Osteocyte (in vitro differentiated cells): ENCODE data around the gene SPTBN4. TPM values are rescaled to one million over a fixed set of nuclear protein-coding genes. Genes with fewer than 3 reads are reported as not detected.

Experiments used
- DNase-seq: peaks from one replicate; pipeline ENCODE4 v3.0.0; 2021; ENCODE audit warnings: mixed read lengths; ENCODE audit not compliant: unreplicated experiment; ENCODE audit errors: extremely low spot score
- H3K27ac Mint-ChIP-seq: one replicate; pipeline ENCODE4 v1.8.0; 2021; ENCODE audit warnings: mild to moderate bottlenecking, mixed read lengths; ENCODE audit not compliant: unreplicated experiment
- H3K27me3 Mint-ChIP-seq: one replicate; pipeline ENCODE4 v1.8.0; 2021; ENCODE audit warnings: mixed read lengths; ENCODE audit not compliant: unreplicated experiment
- H3K36me3 Mint-ChIP-seq: one replicate; pipeline ENCODE4 v1.8.0; 2021; ENCODE audit warnings: mixed read lengths; ENCODE audit not compliant: unreplicated experiment
- H3K4me1 Mint-ChIP-seq: one replicate; pipeline ENCODE4 v1.8.0; 2021; ENCODE audit warnings: mixed read lengths; ENCODE audit not compliant: unreplicated experiment
- H3K4me3 Mint-ChIP-seq: one replicate; pipeline ENCODE4 v1.8.0; 2021; ENCODE audit warnings: mild to moderate bottlenecking, moderate library complexity, mixed read lengths; ENCODE audit not compliant: unreplicated experiment
- H3K9me3 Mint-ChIP-seq: one replicate; pipeline ENCODE4 v1.8.0; 2021; ENCODE audit warnings: mixed read lengths; ENCODE audit not compliant: unreplicated experiment
- total RNA-seq: library from RNA; stranded (reverse); gene quantifications from 2 replicates; pipeline ENCODE4 v1.2.1, GENCODE V29; 2021
- TF ChIP-seq, protein P1 (sequence below): fragments of 200-600 bp; sonication (generic); IDR thresholded peaks from 2 replicates; pipeline ENCODE4 v1.5.0; 2021; ENCODE audit warnings: antibody characterized with exemption, mild to moderate bottlenecking, moderate library complexity

The SPTBN4 gene
- total RNA-seq, 1 donor from 2014 or later = 0.48 TPM

DNA sequence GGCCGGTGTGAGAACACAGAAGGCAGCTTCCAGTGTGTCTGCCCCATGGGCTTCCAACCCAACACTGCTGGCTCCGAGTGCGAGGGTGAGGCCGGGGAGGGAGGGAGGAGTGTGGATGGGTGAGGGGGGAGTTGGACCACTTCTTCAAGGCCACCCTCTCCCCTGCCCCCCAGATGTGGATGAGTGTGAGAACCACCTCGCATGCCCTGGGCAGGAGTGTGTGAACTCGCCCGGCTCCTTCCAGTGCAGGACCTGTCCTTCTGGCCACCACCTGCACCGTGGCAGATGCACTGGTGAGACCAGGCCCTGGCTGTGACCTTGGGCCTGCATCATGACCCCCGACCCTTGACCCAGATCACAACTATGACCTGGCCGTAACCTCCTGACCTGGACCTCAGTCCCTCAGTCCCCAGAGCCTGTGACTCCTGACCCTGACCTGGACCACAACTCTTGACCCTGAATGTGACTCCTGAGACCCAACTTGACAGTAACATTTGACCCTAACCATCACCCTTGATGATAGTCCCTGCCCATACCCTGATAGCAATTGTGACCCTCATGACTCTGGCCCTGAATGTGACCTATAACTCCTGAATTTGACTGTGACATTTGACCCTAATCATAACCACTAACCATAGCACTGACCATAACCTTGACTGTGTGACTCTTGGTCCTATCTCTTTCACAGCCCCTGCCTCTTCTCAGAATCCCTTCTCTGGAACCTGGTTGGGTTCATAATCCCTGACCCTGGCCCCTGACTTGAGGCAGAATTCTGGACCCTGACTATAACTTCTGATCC lies 145.3 kb downstream of the SPTBN4 start:
- H3K4me3 Mint-ChIP-seq = no peak overlapping the region
- H3K27ac Mint-ChIP-seq = no peak overlapping the region
- H3K27me3 Mint-ChIP-seq = peaks cover 4% of the 10 kb centered on the region
- H3K9me3 Mint-ChIP-seq = no peaks in the 10 kb centered on the region
- no peak for DNase-seq
- peaks cover 2% of the 10 kb centered on the region for H3K36me3 Mint-ChIP-seq
- TF ChIP-seq, protein P1, sequence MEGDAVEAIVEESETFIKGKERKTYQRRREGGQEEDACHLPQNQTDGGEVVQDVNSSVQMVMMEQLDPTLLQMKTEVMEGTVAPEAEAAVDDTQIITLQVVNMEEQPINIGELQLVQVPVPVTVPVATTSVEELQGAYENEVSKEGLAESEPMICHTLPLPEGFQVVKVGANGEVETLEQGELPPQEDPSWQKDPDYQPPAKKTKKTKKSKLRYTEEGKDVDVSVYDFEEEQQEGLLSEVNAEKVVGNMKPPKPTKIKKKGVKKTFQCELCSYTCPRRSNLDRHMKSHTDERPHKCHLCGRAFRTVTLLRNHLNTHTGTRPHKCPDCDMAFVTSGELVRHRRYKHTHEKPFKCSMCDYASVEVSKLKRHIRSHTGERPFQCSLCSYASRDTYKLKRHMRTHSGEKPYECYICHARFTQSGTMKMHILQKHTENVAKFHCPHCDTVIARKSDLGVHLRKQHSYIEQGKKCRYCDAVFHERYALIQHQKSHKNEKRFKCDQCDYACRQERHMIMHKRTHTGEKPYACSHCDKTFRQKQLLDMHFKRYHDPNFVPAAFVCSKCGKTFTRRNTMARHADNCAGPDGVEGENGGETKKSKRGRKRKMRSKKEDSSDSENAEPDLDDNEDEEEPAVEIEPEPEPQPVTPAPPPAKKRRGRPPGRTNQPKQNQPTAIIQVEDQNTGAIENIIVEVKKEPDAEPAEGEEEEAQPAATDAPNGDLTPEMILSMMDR = no peak
- H3K4me1 Mint-ChIP-seq = peaks cover 29% of the 10 kb centered on the region

DNA sequence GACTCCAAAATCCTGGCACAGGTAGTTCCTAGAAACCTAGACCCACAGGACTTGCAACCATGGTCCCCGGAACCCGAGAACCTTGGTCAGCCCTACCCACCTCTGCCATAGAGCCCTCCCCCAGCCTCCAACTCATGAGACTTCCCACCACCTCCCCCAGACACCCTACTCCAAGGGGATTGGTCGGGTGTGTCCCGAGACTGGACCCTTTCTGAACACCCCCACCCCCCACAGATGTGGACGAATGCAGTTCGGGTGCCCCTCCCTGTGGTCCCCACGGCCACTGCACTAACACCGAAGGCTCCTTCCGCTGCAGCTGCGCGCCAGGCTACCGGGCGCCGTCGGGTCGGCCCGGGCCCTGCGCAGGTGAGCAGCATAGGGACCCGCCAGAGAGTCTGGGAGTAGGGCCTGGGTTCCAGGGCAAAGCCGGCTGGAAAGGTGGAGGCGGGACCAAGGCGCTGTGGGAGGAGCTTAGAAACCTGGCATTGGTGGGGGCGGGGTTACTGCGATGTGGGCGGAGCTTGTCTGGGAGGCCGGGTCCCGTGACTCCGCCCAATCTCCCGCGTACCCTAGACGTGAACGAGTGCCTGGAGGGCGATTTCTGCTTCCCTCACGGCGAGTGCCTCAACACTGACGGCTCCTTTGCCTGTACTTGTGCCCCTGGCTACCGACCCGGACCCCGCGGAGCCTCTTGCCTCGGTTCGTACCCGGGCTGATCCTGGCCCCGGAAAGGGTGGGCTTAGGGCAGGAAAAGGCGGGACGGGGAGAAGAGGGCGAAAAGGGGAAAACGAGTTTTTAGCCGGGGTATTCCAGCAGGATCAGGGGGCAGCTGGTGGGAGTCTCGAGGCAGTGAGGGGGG lies 146.3 kb downstream of the SPTBN4 start:
- Mint-ChIP-seq H3K27me3 (peaks cover 2% of the 10 kb centered on the region), H3K4me1 (peaks cover 27% of the 10 kb centered on the region), H3K9me3 (no peaks in the 10 kb centered on the region), H3K4me3 (peak overlapping the region; percentile 93), H3K36me3 (peaks cover 6% of the 10 kb centered on the region), H3K27ac (peak overlapping the region; percentile 98)
- TF ChIP-seq, protein P1 = no peak
- DNase-seq = no peak

DNA sequence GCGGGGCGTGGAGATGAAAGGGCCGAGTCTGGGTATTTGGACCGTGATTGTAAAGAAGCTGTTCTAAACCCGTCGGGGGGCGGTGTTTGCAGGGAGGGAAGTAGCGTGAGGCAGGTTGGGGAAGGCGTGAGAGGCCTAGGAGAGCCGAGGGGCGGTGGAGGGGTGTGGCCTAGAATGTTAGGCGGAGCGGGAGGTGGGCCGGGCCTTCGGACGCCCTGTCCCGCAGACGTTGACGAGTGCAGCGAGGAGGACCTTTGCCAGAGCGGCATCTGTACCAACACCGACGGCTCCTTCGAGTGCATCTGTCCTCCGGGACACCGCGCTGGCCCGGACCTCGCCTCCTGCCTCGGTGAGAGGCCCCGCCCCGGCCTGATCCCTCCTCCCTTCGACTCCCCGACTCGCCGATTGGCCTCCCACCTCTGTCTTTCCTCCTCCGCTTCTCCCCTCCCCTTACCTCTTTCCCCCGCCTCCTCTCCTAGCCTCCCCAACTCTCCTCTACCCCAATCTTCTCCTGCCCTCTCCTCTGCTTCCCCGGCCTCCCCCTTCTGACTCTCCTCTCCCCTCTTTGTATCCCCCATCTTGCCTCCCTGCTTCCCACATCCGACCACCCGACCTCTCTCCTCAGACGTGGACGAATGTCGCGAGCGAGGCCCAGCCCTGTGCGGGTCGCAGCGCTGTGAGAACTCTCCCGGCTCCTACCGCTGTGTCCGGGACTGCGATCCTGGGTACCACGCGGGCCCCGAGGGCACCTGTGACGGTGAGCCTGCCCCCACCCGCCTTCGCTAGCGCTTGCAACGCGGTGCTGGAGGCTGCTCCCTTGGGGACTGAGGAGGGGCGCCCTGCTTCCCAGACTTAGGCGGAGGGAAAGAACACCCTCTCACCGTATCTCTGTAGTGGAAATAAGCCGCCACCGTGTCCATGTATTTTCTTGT lies 147.2 kb downstream of the SPTBN4 start:
- Mint-ChIP-seq H3K4me3 (peak overlapping the region; percentile 93), H3K27me3 (no peaks in the 10 kb centered on the region), H3K9me3 (no peaks in the 10 kb centered on the region), H3K27ac (peak overlapping the region; percentile 98), H3K36me3 (peaks cover 7% of the 10 kb centered on the region), H3K4me1 (peaks cover 25% of the 10 kb centered on the region)
- DNase-seq = peak; percentile 93
- TF ChIP-seq, protein P1 = no peak

DNA sequence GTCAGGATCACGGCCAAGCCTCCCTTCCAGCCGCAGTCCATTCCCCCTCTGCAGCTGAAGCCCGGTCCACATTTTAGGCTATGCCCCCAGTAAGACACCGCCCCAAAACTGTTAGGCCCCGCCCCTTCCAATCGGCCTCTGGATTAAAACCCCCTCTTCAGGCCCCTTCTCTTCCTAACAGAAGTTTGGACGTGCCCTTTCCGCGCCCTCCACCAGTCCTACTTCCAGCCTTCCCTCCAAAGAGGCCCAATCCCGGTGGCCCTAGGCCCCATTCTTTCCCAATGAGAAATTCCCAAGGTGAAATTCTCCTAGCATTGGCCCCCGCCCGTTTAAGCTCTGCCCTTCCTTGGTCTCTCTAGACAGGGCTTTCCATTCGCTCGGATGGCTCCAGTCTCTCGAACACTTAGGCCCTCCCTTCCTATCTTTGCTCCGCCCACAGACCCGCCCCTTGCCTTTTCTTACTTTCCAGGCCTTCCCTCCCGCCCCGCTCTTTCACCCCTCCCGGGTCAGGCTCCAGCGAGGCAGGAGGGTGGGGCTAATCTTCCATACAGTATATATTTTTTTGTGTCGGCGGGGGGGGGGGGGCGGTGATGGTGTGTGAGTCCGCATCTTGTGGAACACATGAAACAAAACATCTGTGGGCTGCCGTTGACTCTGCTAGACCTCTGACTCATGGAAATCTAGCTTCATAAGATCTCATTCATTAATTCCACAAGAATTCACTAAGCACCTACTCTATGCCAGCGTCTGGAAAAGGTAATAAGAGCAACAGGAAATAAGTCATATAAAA lies 148.0 kb downstream of the SPTBN4 start:
- Mint-ChIP-seq H3K4me1 (peaks cover 23% of the 10 kb centered on the region), H3K36me3 (peaks cover 10% of the 10 kb centered on the region), H3K27ac (peak overlapping the region; percentile 98), H3K4me3 (peak overlapping the region; percentile 93), H3K27me3 (no peaks in the 10 kb centered on the region), H3K9me3 (no peaks in the 10 kb centered on the region)
- no peak for DNase-seq
- TF ChIP-seq, protein P1 = no peak
